Subcutaneous adipose tissue (tissue), 4 donors: ENCODE measurements around the gene MYOM1. TPM values are rescaled to one million over a fixed set of nuclear protein-coding genes. Genes with fewer than 3 reads are reported as not detected.

ENCODE experiments used
- CTCF ChIP-seq: fragments of 450-650 bp; IDR thresholded peaks from one replicate; pipeline ENCODE4 v1.5.1; 2016; ENCODE audit warnings: low read depth, mild to moderate bottlenecking, control low read depth, antibody characterized with exemption, moderate library complexity
- total RNA-seq, 4 donors: library from RNA; depleted of rRNA; stranded (reverse); fragments of >200 nt; gene quantifications; one replicate each; pipeline ENCODE4 v1.1.0, GENCODE V29; 2016

Gene MYOM1
- total RNA-seq, 4 donors from 2014 or later, result 3.7 to 14.1 (median 6.6) TPM

- TF ChIP-seq CTCF, result no peak
Observed at GRCh38 chr18:3118195-3119010, 101.4 kb downstream of the MYOM1 start.

GRCh38 chr18:3117493-3118192 is 102.1 kb downstream of the MYOM1 start:
- TF ChIP-seq CTCF, result no peak

- TF ChIP-seq CTCF, result no peak
Observed at GRCh38 chr18:3115447-3116030, 104.2 kb downstream of the MYOM1 start.

GRCh38 chr18:3114451-3114850 is 105.3 kb downstream of the MYOM1 start:
- TF ChIP-seq CTCF, result no peak

- no peak for TF ChIP-seq CTCF
Observed at GRCh38 chr18:3114026-3114425, 105.7 kb downstream of the MYOM1 start.

GRCh38 chr18:3111523-3112240 is 108.1 kb downstream of the MYOM1 start:
- no peak for TF ChIP-seq CTCF
